MM.1S (cell line): ENCODE measurements around the gene BCAS3.

Source experiments
- DNase-seq: peaks from one replicate; pipeline ENCODE4 v3.0.0-alpha.2; 2015
- H2AFZ ChIP-seq: fragments of 300-600 bp; sonication (generic); 2 replicates; pipeline ENCODE4 v1.6.0; 2016; ENCODE audit warnings: antibody characterized with exemption, low read length
- H3F3A ChIP-seq: fragments of 300-600 bp; sonication (generic); 2 replicates; pipeline ENCODE4 v1.6.1; 2016; ENCODE audit warnings: mild to moderate bottlenecking, antibody characterized with exemption, low read length, moderate library complexity, mixed read lengths; ENCODE audit not compliant: insufficient read depth
- H3K27ac ChIP-seq: fragments of 300-600 bp; sonication (generic); 2 replicates; pipeline ENCODE4 v1.5.1; 2016; ENCODE audit warnings: mild to moderate bottlenecking, low read length
- H3K27me3 ChIP-seq: fragments of 300-600 bp; sonication (generic); replicated peaks from 2 replicates; pipeline ENCODE4 v1.6.0; 2016; ENCODE audit warnings: low read length; ENCODE audit not compliant: insufficient read depth
- H3K36me3 ChIP-seq: fragments of 300-600 bp; sonication (generic); replicated peaks from 2 replicates; pipeline ENCODE4 v1.6.1; 2016; ENCODE audit warnings: mild to moderate bottlenecking, low read length, mixed read lengths; ENCODE audit not compliant: insufficient read depth
- H3K4me1 ChIP-seq: fragments of 300-600 bp; sonication (generic); 2 replicates; pipeline ENCODE4 v1.6.1; 2016; ENCODE audit warnings: low read length, mixed read lengths
- H3K4me2 ChIP-seq: fragments of 300-600 bp; sonication (generic); 2 replicates; pipeline ENCODE4 v1.6.0; 2016; ENCODE audit warnings: low read depth, low read length
- H3K4me3 ChIP-seq: fragments of 300-600 bp; sonication (generic); 2 replicates; pipeline ENCODE4 v1.5.1; 2016; ENCODE audit warnings: low read length, mixed read lengths
- H3K79me2 ChIP-seq: fragments of 300-600 bp; sonication (generic); 2 replicates; pipeline ENCODE4 v1.6.1; 2016; ENCODE audit warnings: mixed run types, low read length, mixed read lengths
- H3K9ac ChIP-seq: fragments of 300-600 bp; sonication (generic); 2 replicates; pipeline ENCODE4 v1.6.1; 2016; ENCODE audit warnings: low read length, mixed read lengths
- H3K9me2 ChIP-seq: fragments of 300-600 bp; sonication (generic); replicated peaks from 2 replicates; pipeline ENCODE4 v1.6.1; 2016; ENCODE audit warnings: mild to moderate bottlenecking, low read length, mixed read lengths; ENCODE audit not compliant: insufficient read depth
- H3K9me3 ChIP-seq: fragments of 300-600 bp; sonication (generic); replicated peaks from 2 replicates; pipeline ENCODE4 v1.6.1; 2016; ENCODE audit warnings: mild to moderate bottlenecking, low read length, mixed read lengths; ENCODE audit not compliant: insufficient read depth
- H4K20me1 ChIP-seq: fragments of 300-600 bp; sonication (generic); 2 replicates; pipeline ENCODE4 v1.6.1; 2016; ENCODE audit warnings: mild to moderate bottlenecking, low read length, moderate library complexity, mixed read lengths; ENCODE audit not compliant: insufficient read depth
- EZH2 ChIP-seq: fragments of 300-600 bp; sonication (generic); optimal IDR thresholded peaks from 2 replicates; pipeline ENCODE3; 2017; ENCODE audit warnings: low read depth, mild to moderate bottlenecking, antibody characterized with exemption, low read length, mixed read lengths
- EZH2phosphoT487 ChIP-seq: fragments of 300-600 bp; sonication (generic); IDR thresholded peaks from 2 replicates; pipeline ENCODE4 v1.6.1; 2018; ENCODE audit warnings: antibody characterized with exemption, low read length
- TF ChIP-seq, protein P1 (sequence below): fragments of 300-600 bp; sonication (generic); IDR thresholded peaks from 2 replicates; pipeline ENCODE4 v1.5.1; 2016; ENCODE audit warnings: antibody characterized with exemption, low read length, mixed read lengths

Gene BCAS3

DNA sequence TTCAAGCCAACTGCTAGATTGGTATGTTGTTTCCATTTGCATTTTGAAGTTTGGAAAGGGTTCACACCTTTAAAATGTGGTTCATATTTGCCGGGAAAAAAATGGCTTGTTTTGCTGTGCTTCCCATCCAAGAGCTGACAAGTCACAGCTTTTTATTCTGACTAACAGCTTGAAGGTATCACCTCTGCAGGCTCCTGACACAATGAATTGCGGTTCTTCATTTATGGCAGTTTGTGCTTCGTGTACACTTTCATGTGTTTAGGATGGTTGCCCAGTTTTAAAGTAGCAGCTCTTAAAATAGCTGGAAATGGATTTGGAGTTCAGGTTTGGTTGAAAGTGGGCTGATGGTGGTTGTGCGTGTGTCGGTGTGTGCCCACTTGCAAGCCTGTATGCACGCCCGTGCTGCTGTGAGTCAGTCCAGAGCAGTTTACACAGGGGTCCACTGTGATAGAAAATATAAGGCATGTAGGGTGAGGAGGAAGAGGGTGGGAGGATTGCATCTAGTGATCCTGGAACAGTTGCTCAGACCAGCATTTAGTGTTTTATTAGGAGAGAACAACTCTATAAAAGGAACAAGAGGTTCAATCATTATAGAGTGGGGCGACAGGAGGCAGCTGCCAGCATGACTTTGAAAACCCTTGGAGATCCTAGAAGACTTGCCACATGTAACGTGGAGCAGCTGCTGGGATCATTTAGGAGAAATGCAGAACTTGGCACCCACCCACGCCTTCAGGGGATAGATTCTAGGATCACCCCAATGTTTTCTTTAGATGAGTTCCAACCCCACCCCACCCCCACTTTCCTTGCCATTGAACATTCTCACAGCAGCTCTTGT is 614.0 kb downstream of the BCAS3 start:
- H3K4me3 ChIP-seq: no peak overlapping the region
- TF ChIP-seq EZH2 (no peak), EZH2phosphoT487 (no peak)
- TF ChIP-seq, protein P1, sequence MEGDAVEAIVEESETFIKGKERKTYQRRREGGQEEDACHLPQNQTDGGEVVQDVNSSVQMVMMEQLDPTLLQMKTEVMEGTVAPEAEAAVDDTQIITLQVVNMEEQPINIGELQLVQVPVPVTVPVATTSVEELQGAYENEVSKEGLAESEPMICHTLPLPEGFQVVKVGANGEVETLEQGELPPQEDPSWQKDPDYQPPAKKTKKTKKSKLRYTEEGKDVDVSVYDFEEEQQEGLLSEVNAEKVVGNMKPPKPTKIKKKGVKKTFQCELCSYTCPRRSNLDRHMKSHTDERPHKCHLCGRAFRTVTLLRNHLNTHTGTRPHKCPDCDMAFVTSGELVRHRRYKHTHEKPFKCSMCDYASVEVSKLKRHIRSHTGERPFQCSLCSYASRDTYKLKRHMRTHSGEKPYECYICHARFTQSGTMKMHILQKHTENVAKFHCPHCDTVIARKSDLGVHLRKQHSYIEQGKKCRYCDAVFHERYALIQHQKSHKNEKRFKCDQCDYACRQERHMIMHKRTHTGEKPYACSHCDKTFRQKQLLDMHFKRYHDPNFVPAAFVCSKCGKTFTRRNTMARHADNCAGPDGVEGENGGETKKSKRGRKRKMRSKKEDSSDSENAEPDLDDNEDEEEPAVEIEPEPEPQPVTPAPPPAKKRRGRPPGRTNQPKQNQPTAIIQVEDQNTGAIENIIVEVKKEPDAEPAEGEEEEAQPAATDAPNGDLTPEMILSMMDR: no peak
- no peak overlapping the region for H3K4me2 ChIP-seq
- H3K9ac ChIP-seq: no peak overlapping the region
- no peaks in the 10 kb centered on the region for H3K9me2 ChIP-seq
- DNase-seq: no peak
- H3K36me3 ChIP-seq: no peaks in the 10 kb centered on the region
- no peak overlapping the region for H2AFZ ChIP-seq
- no peaks in the 10 kb centered on the region for H3K79me2 ChIP-seq
- no peaks in the 10 kb centered on the region for H4K20me1 ChIP-seq
- H3K4me1 ChIP-seq: no peaks in the 10 kb centered on the region
- H3K27ac ChIP-seq: no peak overlapping the region
- no peaks in the 10 kb centered on the region for H3K9me3 ChIP-seq
- no peaks in the 10 kb centered on the region for H3F3A ChIP-seq
- H3K27me3 ChIP-seq: no peaks in the 10 kb centered on the region

- H3K4me3 ChIP-seq: no peak overlapping the region
- H3K9me3 ChIP-seq: no peaks in the 10 kb centered on the region
- no peaks in the 10 kb centered on the region for H3K27me3 ChIP-seq
- no peak overlapping the region for H3K27ac ChIP-seq
- no peaks in the 10 kb centered on the region for H4K20me1 ChIP-seq
- H3K4me1 ChIP-seq: no peaks in the 10 kb centered on the region
- H3K4me2 ChIP-seq: no peak overlapping the region
- H3K9me2 ChIP-seq: no peaks in the 10 kb centered on the region
- no peak overlapping the region for H3K9ac ChIP-seq
- no peaks in the 10 kb centered on the region for H3K36me3 ChIP-seq
- H3F3A ChIP-seq: no peaks in the 10 kb centered on the region
- no peak for DNase-seq
- no peak for TF ChIP-seq EZH2
- no peak overlapping the region for H2AFZ ChIP-seq
- no peaks in the 10 kb centered on the region for H3K79me2 ChIP-seq
Observed at GRCh38 chr17:61294286-61294685, 616.6 kb downstream of the BCAS3 start.

DNA sequence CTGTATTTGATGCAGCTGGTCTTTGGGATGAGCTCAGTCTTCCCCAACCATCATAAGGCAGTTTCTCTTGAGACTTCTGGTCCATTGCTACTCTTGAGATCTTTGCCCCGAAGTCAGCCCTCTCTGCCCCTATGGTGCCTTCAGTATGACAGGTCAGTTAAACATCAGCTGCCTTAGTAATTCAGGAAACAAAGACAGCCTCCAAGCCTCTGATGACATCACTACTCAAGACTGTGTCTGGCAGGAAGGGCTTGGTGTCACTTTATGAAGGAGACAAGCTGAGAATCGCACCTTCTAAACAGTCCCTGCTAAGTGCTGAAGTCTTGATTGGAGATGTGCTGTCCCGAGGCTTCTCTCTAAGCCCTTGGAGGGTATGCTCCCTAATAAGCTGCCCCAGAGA is 617.1 kb downstream of the BCAS3 start:
- Histone ChIP-seq H3K4me1 (no peaks in the 10 kb centered on the region), H3K4me3 (no peak overlapping the region), H3K4me2 (no peak overlapping the region), H3K9me2 (no peaks in the 10 kb centered on the region), H3K36me3 (no peaks in the 10 kb centered on the region), H3K27me3 (no peaks in the 10 kb centered on the region), H3K27ac (no peak overlapping the region), H3F3A (no peaks in the 10 kb centered on the region), H2AFZ (no peak overlapping the region), H4K20me1 (no peaks in the 10 kb centered on the region), H3K9me3 (no peaks in the 10 kb centered on the region), H3K79me2 (no peaks in the 10 kb centered on the region), H3K9ac (no peak overlapping the region)
- TF ChIP-seq EZH2 (no peak), EZH2phosphoT487 (no peak)
- TF ChIP-seq, protein P1: no peak
- DNase-seq: no peak

GRCh38 chr17:61296058-61296457 is 618.4 kb downstream of the BCAS3 start:
- no peaks in the 10 kb centered on the region for H3F3A ChIP-seq
- H3K4me1 ChIP-seq: no peaks in the 10 kb centered on the region
- H2AFZ ChIP-seq: no peak overlapping the region
- no peak for TF ChIP-seq EZH2phosphoT487
- TF ChIP-seq, protein P1: no peak
- no peak for TF ChIP-seq EZH2
- no peak overlapping the region for H3K9ac ChIP-seq
- no peak for DNase-seq
- H3K27me3 ChIP-seq: no peaks in the 10 kb centered on the region
- no peaks in the 10 kb centered on the region for H3K9me2 ChIP-seq
- H3K27ac ChIP-seq: no peak overlapping the region
- no peaks in the 10 kb centered on the region for H3K9me3 ChIP-seq
- no peak overlapping the region for H3K4me2 ChIP-seq
- H3K36me3 ChIP-seq: no peaks in the 10 kb centered on the region
- no peaks in the 10 kb centered on the region for H4K20me1 ChIP-seq
- H3K4me3 ChIP-seq: no peak overlapping the region
- H3K79me2 ChIP-seq: no peaks in the 10 kb centered on the region
